Measurements from ENCODE around the gene RIN3. TPM values are rescaled to one million over a fixed set of nuclear protein-coding genes. Genes with fewer than 3 reads are reported as not detected.

Gene RIN3
- total and polyA plus RNA-seq, 2 experiments from 2014 or later = 3.5 to 5.4 TPM

GRCh38 chr14:92521058-92521415 is 7.5 kb downstream of the RIN3 start:
- Histone ChIP-seq H3K27me3 (peaks cover 12% of the 10 kb centered on the region), H3K36me3 (no peaks in the 10 kb centered on the region), H3K4me1 (ENCODE audit: low read depth) (no peaks in the 10 kb centered on the region), H3K9me3 (ENCODE audit: low read depth) (no peaks in the 10 kb centered on the region), H3K27ac (no peak overlapping the region), H3K4me3 (no peak overlapping the region)
- no peak for DNase-seq (ENCODE audit: low read depth in 1 of 2, low spot score in 1 of 2)
- TF ChIP-seq CTCF (IDR thresholded peaks at IDR 0.05; ENCODE audit: low read depth, low read length) = no peak

DNA sequence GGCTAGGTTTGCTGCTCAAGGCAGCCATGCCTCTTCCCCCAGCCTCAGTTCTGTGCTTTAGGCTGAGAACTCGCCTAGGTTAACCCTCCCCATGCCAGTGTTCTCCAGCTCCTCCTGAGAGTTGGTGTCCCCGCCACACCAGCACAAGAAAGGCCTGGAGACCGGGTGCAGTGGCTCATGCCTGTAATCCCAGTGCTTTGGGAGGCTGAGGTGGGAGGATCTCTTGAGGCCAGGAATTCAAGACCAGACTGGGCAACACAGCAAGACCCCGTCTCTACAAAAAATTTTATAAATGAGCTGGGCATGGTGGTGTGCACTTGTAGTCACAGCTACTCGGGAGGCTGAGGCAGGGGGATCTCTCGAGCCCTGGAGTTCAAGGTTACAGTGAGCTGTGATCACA is 10.2 kb downstream of the RIN3 start:
- Histone ChIP-seq H3K27me3 (no peaks in the 10 kb centered on the region), H3K4me3 (no peak overlapping the region), H3K4me1 (ENCODE audit: low read depth) (no peaks in the 10 kb centered on the region), H3K27ac (no peak overlapping the region), H3K9me3 (ENCODE audit: low read depth) (no peaks in the 10 kb centered on the region), H3K36me3 (no peaks in the 10 kb centered on the region)
- DNase-seq (ENCODE audit: low read depth in 1 of 2, low spot score in 1 of 2) = no peak
- TF ChIP-seq CTCF (IDR thresholded peaks at IDR 0.05; ENCODE audit: low read depth, low read length) = no peak

GRCh38 chr14:92524602-92525185 is 11.1 kb downstream of the RIN3 start:
- H3K36me3 ChIP-seq = no peaks in the 10 kb centered on the region
- no peak overlapping the region for H3K27ac ChIP-seq
- H3K9me3 ChIP-seq (ENCODE audit: low read depth) = no peaks in the 10 kb centered on the region
- TF ChIP-seq CTCF (IDR thresholded peaks at IDR 0.05; ENCODE audit: low read depth, low read length) = no peak
- H3K4me1 ChIP-seq (ENCODE audit: low read depth) = no peaks in the 10 kb centered on the region
- H3K27me3 ChIP-seq = no peaks in the 10 kb centered on the region
- no peak for DNase-seq (ENCODE audit: low read depth in 1 of 2, low spot score in 1 of 2)
- no peak overlapping the region for H3K4me3 ChIP-seq

DNA sequence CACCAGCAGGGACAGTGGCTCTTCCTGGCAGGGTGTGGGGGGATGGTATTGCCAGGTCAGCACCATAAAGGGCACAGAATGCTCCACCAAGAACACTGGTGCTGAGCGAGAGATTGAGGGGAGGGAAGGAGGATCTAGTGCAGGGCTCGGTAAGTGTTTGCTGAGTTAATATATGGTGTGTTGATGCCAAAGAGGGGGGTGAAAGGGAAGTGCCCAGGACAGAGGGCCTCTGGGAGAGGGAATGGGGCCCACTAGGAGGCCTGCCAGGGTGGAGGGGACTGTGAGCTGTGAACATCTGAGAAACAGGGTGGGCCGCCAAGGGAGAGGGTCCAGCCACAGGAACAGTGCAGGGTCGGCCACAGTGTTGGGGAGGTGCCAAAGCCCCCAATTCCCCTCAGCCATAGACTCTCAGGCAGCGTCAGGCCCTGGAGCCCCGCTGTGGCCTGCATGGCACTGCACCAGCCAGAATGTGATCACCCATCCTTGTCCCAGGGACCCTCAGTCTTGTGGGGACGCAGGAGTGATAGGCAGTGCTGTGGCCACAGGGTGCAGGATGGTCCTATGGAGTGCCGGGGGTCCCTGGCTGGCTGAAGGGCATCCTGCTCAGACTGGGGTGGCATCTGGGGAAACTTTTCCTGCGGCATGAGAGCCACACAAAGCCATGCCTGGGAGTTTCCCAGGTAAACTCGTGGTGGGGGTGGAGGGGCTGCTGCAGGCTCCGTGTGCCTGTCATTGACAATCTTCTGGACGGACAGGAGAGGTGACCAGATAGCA is 11.9 kb downstream of the RIN3 start:
- H3K36me3 ChIP-seq = no peaks in the 10 kb centered on the region
- no peak overlapping the region for H3K4me3 ChIP-seq
- H3K27ac ChIP-seq = no peak overlapping the region
- no peaks in the 10 kb centered on the region for H3K9me3 ChIP-seq (ENCODE audit: low read depth)
- no peaks in the 10 kb centered on the region for H3K4me1 ChIP-seq (ENCODE audit: low read depth)
- no peak for TF ChIP-seq CTCF (IDR thresholded peaks at IDR 0.05; ENCODE audit: low read depth, low read length)
- DNase-seq (ENCODE audit: low read depth in 1 of 2, low spot score in 1 of 2) = no peak
- no peaks in the 10 kb centered on the region for H3K27me3 ChIP-seq

- no peak for TF ChIP-seq CTCF (IDR thresholded peaks at IDR 0.05; ENCODE audit: low read depth, low read length)
- DNase-seq (ENCODE audit: low read depth in 1 of 2, low spot score in 1 of 2) = no peak
- H3K27ac ChIP-seq = no peak overlapping the region
- H3K4me1 ChIP-seq (ENCODE audit: low read depth) = no peaks in the 10 kb centered on the region
- no peaks in the 10 kb centered on the region for H3K36me3 ChIP-seq
- H3K4me3 ChIP-seq = no peak overlapping the region
- no peaks in the 10 kb centered on the region for H3K27me3 ChIP-seq
- H3K9me3 ChIP-seq (ENCODE audit: low read depth) = no peaks in the 10 kb centered on the region
Measured at GRCh38 chr14:92527721-92528120, 14.1 kb downstream of the RIN3 start.

Data from cardiac muscle cell (in vitro differentiated cells and primary cell).